Stomach (tissue), 9 donors: Measurements from ENCODE around the gene ZNF423. TPM values are rescaled to one million over a fixed set of nuclear protein-coding genes. Genes with fewer than 3 reads are reported as not detected.

ENCODE experiments used
- DNase-seq, 2 donors: peaks; one replicate each; pipeline versions ENCODE4 v3.0.0 to v3.0.0-alpha.2; 2013 to 2019
- H3K27ac ChIP-seq, 5 donors: fragments of 200-600 bp in 4 of 5; sonication (generic) in 4 of 5; one replicate each; pipeline ENCODE4 v1.5.1; 2013 to 2019; ENCODE audit warnings: mild to moderate bottlenecking in 1 of 5, moderate library complexity in 1 of 5
- H3K27me3 ChIP-seq, 3 donors: fragments of 200-600 bp; sonication (generic); one replicate each; pipeline ENCODE4 v1.5.1; 2017 to 2019; ENCODE audit warnings: mixed run types in 1 of 3
- H3K36me3 ChIP-seq, 4 donors: fragments of 200-600 bp; sonication (generic); 1 replicate in 3 of 4; 2 replicates in 1 of 4; pipeline ENCODE4 v1.5.1; 2016 to 2019
- H3K4me1 ChIP-seq, 4 donors: fragments of 200-600 bp; sonication (generic); one replicate each; pipeline ENCODE4 v1.5.1; 2016 to 2019
- H3K4me3 ChIP-seq, 4 donors: fragments of 200-600 bp; sonication (generic) in 3 of 4; one replicate each; pipeline ENCODE4 v1.5.1; 2016 to 2019; ENCODE audit warnings: mild to moderate bottlenecking in 1 of 4
- H3K9me3 ChIP-seq, 4 donors: fragments of 200-600 bp; sonication (generic); one replicate each; pipeline ENCODE4 v1.5.1; 2016 to 2019
- CTCF ChIP-seq, 7 experiments: fragments of 450-650 bp in 4 of 7; fragments of 200-600 bp in 3 of 7; sonication (generic) in 3 of 7; IDR thresholded peaks; one replicate each; pipeline ENCODE4 v1.5.1; 2016 to 2019; ENCODE audit warnings: antibody characterized with exemption in 7 of 7, control low read depth in 2 of 7, mild to moderate bottlenecking in 1 of 7
- EP300 ChIP-seq: sonication (generic); formaldehyde crosslinking; IDR thresholded peaks from one replicate; pipeline ENCODE4 v1.6.1; 2017; ENCODE audit warnings: antibody characterized with exemption
- POLR2A ChIP-seq, 4 donors: fragments of 450-650 bp; IDR thresholded peaks; one replicate each; pipeline ENCODE4 v1.6.1; 2016; ENCODE audit warnings: antibody characterized with exemption in 4 of 4, control low read depth in 2 of 4, mild to moderate bottlenecking in 1 of 4, moderate library complexity in 1 of 4
- POLR2AphosphoS5 ChIP-seq, 3 donors: sonication (generic); formaldehyde crosslinking; IDR thresholded peaks; one replicate each; pipeline ENCODE4 v1.6.1; 2016; ENCODE audit warnings: antibody characterized with exemption in 3 of 3
- WGBS, 5 donors: extraction: QIAGEN DNeasy Blood & Tissue Kit in 3 of 5; methylation state at CpG; one replicate each; pipeline versions ENCODE4 v1.1.5 to v1.1.7; 2013 to 2018; 5-methylcytosine and 5-hydroxymethylcytosine counted together
- intact Hi-C: fragments of 100-400 bp; cut with DNase I; formaldehyde crosslinking; loops from one replicate; pipeline ENCODE4 v1.15.1; 2023; ENCODE audit warnings: low total_unique reads
- polyA plus RNA-seq, 3 donors: library from polyadenylated mRNA; stranded (reverse); fragments of 200-250 nt; gene quantifications; one replicate each; pipeline ENCODE4 v1.2.3, GENCODE V29; 2013
- total RNA-seq, 5 donors: library from RNA; depleted of rRNA; stranded (reverse); fragments of >200 nt; gene quantifications; one replicate each; pipeline versions ENCODE4 v1.1.0 to v1.2.3, GENCODE V29; 2014 to 2016
- donor health status: healthy with polysubstance abuse.
- donor health status: Bipolar disorder and iron deficiency.
- donor health status: healthy.

ZNF423 gene
- total and polyA plus RNA-seq, 8 donors = 0.29 to 3.5 (median 1.0) TPM

DNA sequence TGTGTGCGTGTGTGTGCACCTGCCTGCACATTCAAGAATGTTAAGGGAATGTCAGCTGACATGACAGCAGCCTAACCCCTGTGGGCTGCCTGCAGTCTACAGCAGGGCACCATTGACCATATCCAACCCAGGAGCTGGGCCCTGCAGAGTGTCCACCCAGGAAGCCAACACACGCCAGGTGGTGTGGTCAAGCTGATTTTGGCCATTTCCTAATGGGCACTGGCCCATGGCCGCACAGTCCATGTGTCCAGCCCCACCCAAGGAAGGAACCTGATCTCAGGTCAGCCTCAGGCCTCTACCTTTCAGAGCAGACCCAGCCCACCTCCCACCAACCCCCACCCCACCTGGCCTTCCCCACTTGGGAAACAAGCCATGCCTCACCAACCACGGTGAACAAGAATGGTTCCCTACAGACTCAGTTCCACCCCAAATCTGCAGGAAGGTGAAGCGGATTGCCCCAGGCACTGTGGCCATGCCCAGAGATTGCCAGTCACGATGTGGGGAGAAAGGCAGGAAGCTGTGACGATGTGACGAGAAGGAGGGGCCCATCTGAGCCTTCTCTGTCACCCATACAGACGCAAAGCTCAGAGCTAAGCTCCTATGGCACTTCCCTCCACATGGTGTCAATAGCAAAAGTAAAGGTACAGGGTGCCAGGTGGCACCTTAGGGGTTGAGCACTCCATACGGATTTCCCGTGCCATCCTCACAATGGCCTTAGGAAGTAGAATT is 77.5 kb downstream of the ZNF423 start:
- H3K9me3 ChIP-seq = no peaks in the 10 kb centered on the region
- TF ChIP-seq POLR2AphosphoS5 (IDR thresholded peaks at IDR 0.05) (no peak), CTCF (IDR thresholded peaks at IDR 0.05) (no peak), POLR2A (IDR thresholded peaks at IDR 0.05) (no peak), EP300 (no peak)
- no peak overlapping the region for H3K4me3 ChIP-seq
- no peak overlapping the region for H3K27ac ChIP-seq
- WGBS, 5 donors = 75 to 91% (median 88%) methylated on average over 10 to 11 of the region's 11 CpGs
- H3K36me3 ChIP-seq = no peaks in the 10 kb centered on the region
- H3K4me1 ChIP-seq = peaks cover 0 to 10% (median 0%) of the 10 kb centered on the region in 4 donors
- intact Hi-C loops = no loop called here
- no peaks in the 10 kb centered on the region for H3K27me3 ChIP-seq
- DNase-seq = no peak

GRCh38 chr16:49776734-49777133 is 79.2 kb downstream of the ZNF423 start:
- H3K4me1 ChIP-seq = peaks cover 0 to 10% (median 0%) of the 10 kb centered on the region in 4 donors
- no peak overlapping the region for H3K27ac ChIP-seq
- 85 to 91% (median 90%) methylated on average over 2 to 4 of the region's 4 CpGs for WGBS, 5 donors
- no peaks in the 10 kb centered on the region for H3K36me3 ChIP-seq
- intact Hi-C loops = no loop called here
- DNase-seq = no peak
- no peaks in the 10 kb centered on the region for H3K27me3 ChIP-seq
- H3K9me3 ChIP-seq = no peaks in the 10 kb centered on the region
- TF ChIP-seq POLR2A (IDR thresholded peaks at IDR 0.05) (no peak), EP300 (no peak), POLR2AphosphoS5 (IDR thresholded peaks at IDR 0.05) (no peak), CTCF (IDR thresholded peaks at IDR 0.05) (no peak)
- H3K4me3 ChIP-seq = no peak overlapping the region

- Histone ChIP-seq H3K27ac (peak overlapping the region in 2 of 5 donors; percentile 4 to 46), H3K4me3 (no peak overlapping the region)
- intact Hi-C loops = no loop called here
Measured at GRCh38 chr16:49776085-49776595, 79.8 kb downstream of the ZNF423 start.

GRCh38 chr16:49775581-49775980 is 80.3 kb downstream of the ZNF423 start:
- no peaks in the 10 kb centered on the region for H3K36me3 ChIP-seq
- intact Hi-C loops = no loop called here
- H3K4me3 ChIP-seq = no peak overlapping the region
- TF ChIP-seq POLR2AphosphoS5 (IDR thresholded peaks at IDR 0.05) (no peak), POLR2A (IDR thresholded peaks at IDR 0.05) (no peak), EP300 (no peak), CTCF (IDR thresholded peaks at IDR 0.05) (no peak)
- H3K27me3 ChIP-seq = no peaks in the 10 kb centered on the region
- H3K4me1 ChIP-seq = peaks cover 0 to 10% (median 0%) of the 10 kb centered on the region in 4 donors
- no peak for DNase-seq
- H3K9me3 ChIP-seq = no peaks in the 10 kb centered on the region
- WGBS, 5 donors = 90 to 92% (median 90%) methylated on average over 4 of the region's 4 CpGs
- peak overlapping the region in 2 of 5 donors; percentile 4 to 46 for H3K27ac ChIP-seq

More at GRCh38 chr16:49776085-49776595, 79.8 kb downstream of the ZNF423 start:
- Histone ChIP-seq H3K36me3 (no peaks in the 10 kb centered on the region), H3K9me3 (no peaks in the 10 kb centered on the region), H3K27me3 (no peaks in the 10 kb centered on the region), H3K4me1 (peaks cover 0 to 10% (median 0%) of the 10 kb centered on the region in 4 donors)
- TF ChIP-seq EP300 (no peak), POLR2AphosphoS5 (IDR thresholded peaks at IDR 0.05) (no peak), POLR2A (IDR thresholded peaks at IDR 0.05) (no peak), CTCF (IDR thresholded peaks at IDR 0.05) (no peak)
- 51 to 63% (median 58%) methylated on average over 9 to 16 of the region's 16 CpGs for WGBS, 5 donors
- DNase-seq = peak in 1 of 2 donors; percentile 49
